Cardiac muscle cell (in vitro differentiated cells and primary cell): ENCODE measurements around the gene SV2A. TPM values are rescaled to one million over a fixed set of nuclear protein-coding genes. Genes with fewer than 3 reads are reported as not detected.

Experiments
- DNase-seq, 2 donors: peaks; one replicate each; pipeline versions ENCODE4 v3.0.0 to v3.0.0-alpha.2; 2010 to 2017; ENCODE audit warnings: low read depth in 1 of 2, low spot score in 1 of 2
- H3K27ac ChIP-seq: fragments of 200-600 bp; sonication (generic); 2 replicates; pipeline ENCODE4 v1.5.1; 2016
- H3K27me3 ChIP-seq: fragments of 200-600 bp; sonication (generic); 2 replicates; pipeline ENCODE4 v1.6.0; 2016; ENCODE audit warnings: control low read depth
- H3K36me3 ChIP-seq: fragments of 200-600 bp; sonication (generic); 2 replicates; pipeline ENCODE4 v1.5.1; 2016; ENCODE audit warnings: control low read depth
- H3K4me1 ChIP-seq: fragments of 200-600 bp; sonication (generic); 2 replicates; pipeline ENCODE4 v1.8.1; 2017; ENCODE audit warnings: low read depth, mild to moderate bottlenecking, mixed run types
- H3K4me3 ChIP-seq: fragments of 200-600 bp; sonication (generic); 2 replicates; pipeline ENCODE4 v1.5.1; 2016; ENCODE audit warnings: mild to moderate bottlenecking
- H3K9me3 ChIP-seq: fragments of 200-600 bp; sonication (generic); 2 replicates; pipeline ENCODE4 v1.5.1; 2017; ENCODE audit warnings: low read depth, mild to moderate bottlenecking, control low read depth
- polyA plus RNA-seq: library from polyadenylated mRNA; unstranded; fragments of >200 nt; fragmentation: Nextera tagmentation; extraction: Ambion mirVana; gene quantifications from 2 replicates; pipeline ENCODE4 v1.2.1, GENCODE V29; 2016
- total RNA-seq: library from RNA; depleted of rRNA; stranded (reverse); fragments of >200 nt; gene quantifications from 2 replicates; pipeline ENCODE4 v1.2.3, GENCODE V29; 2016
- TF ChIP-seq, protein P1 (sequence below): IDR thresholded peaks from 2 replicates; pipeline ENCODE4 v1.5.1; 2012; ENCODE audit warnings: low read depth, mild to moderate bottlenecking, low read length

The SV2A gene
- total and polyA plus RNA-seq, 2 experiments from 2014 or later, result 19.2 to 23.3 TPM

DNA sequence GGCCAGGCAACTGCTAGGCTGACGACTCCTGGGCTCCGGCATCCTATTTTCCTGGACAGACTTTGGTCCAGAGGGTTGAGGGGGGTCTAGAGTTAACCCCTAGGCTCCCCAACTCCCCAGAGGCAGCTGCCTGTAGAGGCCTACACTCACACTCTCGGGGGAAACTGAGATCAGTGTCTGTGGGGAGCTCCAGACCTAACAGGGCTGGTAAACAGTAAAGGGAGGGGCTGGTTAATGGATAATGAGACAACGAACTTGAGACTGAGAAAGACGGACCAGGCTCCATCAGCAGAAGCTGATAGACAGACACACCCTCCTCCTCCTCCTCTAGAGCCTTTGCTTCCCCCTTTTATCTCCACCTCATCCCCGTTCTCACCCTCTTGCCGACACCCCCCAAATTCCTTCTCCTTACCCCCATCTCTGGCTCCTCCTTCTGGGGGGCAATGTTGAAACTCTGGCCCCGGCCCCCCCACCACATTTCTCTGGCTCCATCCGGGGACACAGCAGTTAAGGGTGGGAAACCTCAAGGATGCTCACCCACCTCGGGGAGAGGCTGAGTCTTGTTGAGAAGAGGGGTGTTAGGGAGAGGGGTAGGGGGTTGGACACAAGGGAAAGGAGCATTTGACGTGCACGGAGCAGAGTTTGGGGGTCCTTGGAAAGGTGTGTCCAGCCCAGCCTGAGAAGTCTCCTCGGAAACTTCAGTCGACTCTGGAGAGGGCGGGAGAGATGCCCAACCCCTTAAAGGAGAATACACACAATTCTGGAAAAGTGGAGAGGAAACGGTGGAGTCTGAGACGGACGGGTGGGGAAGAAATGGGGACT is 18.7 kb upstream of the SV2A start, which contains the start of gene MTMR11:
Gene MTMR11 (minus strand): TSS at position 710 of the 822 bp plus-strand sequence. CDS start 232 bp downstream, at position 478.
- Histone ChIP-seq H3K4me3 (peak within 1 kb of the TSS; percentile 5), H3K27me3 (no peaks in the 10 kb centered on the region), H3K4me1 (peaks cover 23% of the 10 kb centered on the region), H3K27ac (no peak within 1 kb of the TSS), H3K9me3 (no peaks in the 10 kb centered on the region), H3K36me3 (no peaks in the 10 kb centered on the region)
- DNase-seq, result peak in 1 of 2 donors; percentile 47
- TF ChIP-seq, protein P1, sequence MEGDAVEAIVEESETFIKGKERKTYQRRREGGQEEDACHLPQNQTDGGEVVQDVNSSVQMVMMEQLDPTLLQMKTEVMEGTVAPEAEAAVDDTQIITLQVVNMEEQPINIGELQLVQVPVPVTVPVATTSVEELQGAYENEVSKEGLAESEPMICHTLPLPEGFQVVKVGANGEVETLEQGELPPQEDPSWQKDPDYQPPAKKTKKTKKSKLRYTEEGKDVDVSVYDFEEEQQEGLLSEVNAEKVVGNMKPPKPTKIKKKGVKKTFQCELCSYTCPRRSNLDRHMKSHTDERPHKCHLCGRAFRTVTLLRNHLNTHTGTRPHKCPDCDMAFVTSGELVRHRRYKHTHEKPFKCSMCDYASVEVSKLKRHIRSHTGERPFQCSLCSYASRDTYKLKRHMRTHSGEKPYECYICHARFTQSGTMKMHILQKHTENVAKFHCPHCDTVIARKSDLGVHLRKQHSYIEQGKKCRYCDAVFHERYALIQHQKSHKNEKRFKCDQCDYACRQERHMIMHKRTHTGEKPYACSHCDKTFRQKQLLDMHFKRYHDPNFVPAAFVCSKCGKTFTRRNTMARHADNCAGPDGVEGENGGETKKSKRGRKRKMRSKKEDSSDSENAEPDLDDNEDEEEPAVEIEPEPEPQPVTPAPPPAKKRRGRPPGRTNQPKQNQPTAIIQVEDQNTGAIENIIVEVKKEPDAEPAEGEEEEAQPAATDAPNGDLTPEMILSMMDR, result no peak

DNA sequence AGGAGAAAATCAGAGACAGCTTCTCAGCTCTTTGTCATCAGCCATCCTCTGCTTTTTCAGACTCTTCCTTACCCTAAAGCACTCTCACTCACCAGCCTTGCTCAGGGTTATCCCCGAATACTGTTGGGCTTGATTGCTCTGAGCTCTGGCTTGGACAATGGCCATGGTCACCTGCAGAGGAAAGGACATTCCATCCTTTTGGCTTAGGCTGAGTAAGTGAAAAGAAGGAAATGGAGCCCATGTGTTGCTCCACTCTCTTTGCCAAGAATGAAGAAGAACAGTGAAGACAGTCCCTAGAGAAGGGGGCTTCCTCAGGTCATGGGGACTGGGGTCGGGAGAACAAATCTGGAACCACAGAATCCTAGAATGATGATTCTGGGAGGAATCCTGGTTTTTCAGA is 16.7 kb upstream of the SV2A start:
- Histone ChIP-seq H3K36me3 (no peaks in the 10 kb centered on the region), H3K4me3 (no peak overlapping the region), H3K27me3 (no peaks in the 10 kb centered on the region), H3K27ac (no peak overlapping the region), H3K9me3 (no peaks in the 10 kb centered on the region), H3K4me1 (peaks cover 18% of the 10 kb centered on the region)
- no peak for DNase-seq
- TF ChIP-seq, protein P1, result no peak

DNA sequence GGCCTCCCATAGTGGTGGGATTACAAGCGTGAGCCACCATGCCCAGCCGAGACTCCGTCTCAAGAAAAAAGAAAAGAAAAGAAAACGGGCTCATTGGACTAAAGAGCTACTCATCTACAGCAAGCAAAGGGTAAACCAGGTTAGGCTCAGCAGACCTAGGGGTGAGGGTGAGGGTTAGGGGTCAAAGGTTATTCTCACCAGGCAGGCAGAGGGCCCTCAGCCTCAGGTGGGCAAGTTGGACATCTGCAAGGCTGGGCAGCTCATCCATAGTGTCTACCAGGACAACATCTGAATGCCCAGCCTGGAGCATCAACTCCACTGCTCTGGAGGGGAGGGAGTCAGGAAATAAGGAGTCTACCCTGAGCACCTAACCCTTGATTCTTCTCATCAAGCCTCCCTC is 15.6 kb upstream of the SV2A start:
- H3K27me3 ChIP-seq, result no peaks in the 10 kb centered on the region
- no peak for DNase-seq
- H3K9me3 ChIP-seq, result no peaks in the 10 kb centered on the region
- no peak overlapping the region for H3K4me3 ChIP-seq
- TF ChIP-seq, protein P1, result no peak
- no peaks in the 10 kb centered on the region for H3K36me3 ChIP-seq
- no peak overlapping the region for H3K27ac ChIP-seq
- H3K4me1 ChIP-seq, result peaks cover 23% of the 10 kb centered on the region

DNA sequence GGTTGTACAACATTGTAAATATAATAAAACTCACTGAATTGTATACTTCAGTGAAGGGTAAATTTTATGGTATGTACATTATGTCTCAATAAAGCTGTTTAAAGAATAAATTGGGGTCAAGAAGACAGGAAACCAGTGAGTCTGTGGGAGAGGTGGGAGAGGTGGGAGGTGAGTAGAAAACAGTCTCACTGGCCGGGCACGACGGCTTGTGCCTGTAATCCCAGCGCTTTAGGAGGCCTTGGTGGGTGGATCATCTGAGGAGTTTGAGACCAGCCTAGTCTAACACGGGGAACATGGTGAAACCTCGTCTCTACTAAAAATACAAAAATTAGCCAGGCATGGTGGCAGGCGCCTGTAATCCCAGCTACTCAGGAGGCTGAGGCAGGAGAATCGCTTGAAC is 14.8 kb upstream of the SV2A start:
- Histone ChIP-seq H3K36me3 (no peaks in the 10 kb centered on the region), H3K4me1 (peaks cover 18% of the 10 kb centered on the region), H3K27me3 (no peaks in the 10 kb centered on the region), H3K27ac (no peak overlapping the region), H3K4me3 (no peak overlapping the region), H3K9me3 (no peaks in the 10 kb centered on the region)
- no peak for DNase-seq
- TF ChIP-seq, protein P1, result no peak

DNA sequence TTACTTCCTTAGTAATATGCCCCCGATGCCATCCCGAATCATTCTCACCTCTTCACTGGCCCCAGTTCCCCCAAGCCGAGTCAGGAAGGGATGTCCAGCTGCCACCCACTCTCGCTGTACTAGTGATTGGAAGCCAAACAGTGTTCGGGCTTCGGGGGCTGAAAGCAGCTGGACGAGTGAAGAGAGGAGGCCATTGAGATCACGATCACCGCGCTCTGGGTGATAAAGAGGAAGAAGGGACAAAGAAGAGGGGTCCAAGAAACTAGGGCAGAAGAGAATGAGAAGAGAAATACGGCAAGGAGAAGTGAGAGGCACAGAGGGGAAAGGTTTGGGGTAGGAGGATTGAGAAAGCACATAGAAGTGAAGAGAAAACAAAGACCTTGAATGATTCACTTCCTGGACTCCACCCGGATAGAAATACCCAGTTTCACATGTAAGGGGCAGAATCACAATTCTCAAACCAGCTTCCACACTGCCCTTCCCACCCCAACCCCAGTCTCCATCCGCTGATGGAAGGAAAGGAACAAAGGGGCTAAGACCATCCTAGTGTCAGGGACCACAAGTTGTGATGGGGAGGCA is 13.7 kb upstream of the SV2A start:
- no peaks in the 10 kb centered on the region for H3K9me3 ChIP-seq
- no peak overlapping the region for H3K27ac ChIP-seq
- peaks cover 13% of the 10 kb centered on the region for H3K4me1 ChIP-seq
- no peaks in the 10 kb centered on the region for H3K27me3 ChIP-seq
- DNase-seq, result no peak
- no peaks in the 10 kb centered on the region for H3K36me3 ChIP-seq
- TF ChIP-seq, protein P1, result no peak
- H3K4me3 ChIP-seq, result no peak overlapping the region
